ENCODE measurements around the gene CAD. TPM values are rescaled to one million over a fixed set of nuclear protein-coding genes. Genes with fewer than 3 reads are reported as not detected.

CAD gene
- polyA plus RNA-seq, 1 donor from 2014 or later = 14.2 TPM

DNA sequence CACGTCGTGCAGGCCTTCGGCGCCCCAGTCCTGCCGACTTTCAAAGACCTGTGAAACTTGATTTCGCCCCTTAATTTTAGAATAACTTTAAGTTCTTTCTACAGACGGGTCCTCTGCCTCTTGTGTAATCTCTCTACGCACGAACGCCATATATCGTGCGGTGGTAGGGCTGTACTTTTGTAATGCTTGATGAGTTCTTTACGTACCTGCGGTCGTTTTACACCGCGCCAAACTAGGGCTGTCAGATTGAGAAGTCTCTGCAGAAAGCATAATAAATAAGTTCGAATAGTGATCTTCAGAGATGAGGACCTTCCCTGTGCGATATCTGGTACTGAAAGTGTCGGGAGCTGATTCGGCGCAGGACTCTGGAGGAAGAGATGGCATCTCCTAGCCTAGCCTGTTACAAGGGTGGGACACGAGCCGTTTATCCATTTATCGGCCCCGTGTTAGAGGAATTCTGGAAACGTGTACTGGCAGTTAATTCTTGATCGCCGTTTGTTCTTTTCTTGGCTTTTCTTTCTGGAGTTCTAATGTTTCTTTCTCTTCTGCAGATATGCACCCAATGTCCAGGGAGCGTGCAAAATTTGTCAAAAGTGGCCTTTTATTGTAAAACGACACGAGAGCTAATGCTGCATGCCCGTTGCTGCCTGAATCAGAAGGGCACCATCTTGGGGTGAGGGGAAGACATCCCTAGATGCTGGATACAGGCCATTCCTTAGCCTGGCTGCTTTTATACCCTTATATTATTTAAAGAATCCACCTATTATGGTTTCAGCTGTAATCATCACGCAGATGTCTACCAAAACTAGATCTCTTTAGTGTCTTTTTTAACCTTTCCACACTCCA lies 4.3 kb upstream of the CAD start:
- Histone ChIP-seq H3F3A (ENCODE audit: insufficient read depth, low read length, poor library complexity, severe bottlenecking) (peaks cover 10% of the 10 kb centered on the region), H3K4me2 (ENCODE audit: low read length) (peak overlapping the region; percentile 62), H3K27me3 (ENCODE audit: insufficient read depth, low read depth, low read length) (no peaks in the 10 kb centered on the region), H3K4me3 (ENCODE audit: low read length) (peak overlapping the region; percentile 96), H3K9me2 (ENCODE audit: insufficient read depth, low read length) (no peaks in the 10 kb centered on the region), H2AFZ (ENCODE audit: low read depth, low read length) (peak overlapping the region; percentile 92), H3K9me3 (ENCODE audit: low read length) (no peaks in the 10 kb centered on the region), H3K27ac (ENCODE audit: low read length) (peak overlapping the region; percentile 95), H4K20me1 (ENCODE audit: insufficient read depth) (no peaks in the 10 kb centered on the region), H3K9ac (ENCODE audit: low read length) (peak overlapping the region; percentile 97), H3K79me2 (replicated peaks; ENCODE audit: insufficient read depth, low read length) (peaks cover 5% of the 10 kb centered on the region), H3K36me3 (ENCODE audit: insufficient read depth, low read length) (no peaks in the 10 kb centered on the region)
- TF ChIP-seq POLR2AphosphoS5 (IDR thresholded peaks at IDR 0.05) (no peak), SMC3 (conservative IDR thresholded peaks at IDR 0.05; ENCODE audit: poor library complexity) (no peak), EP300 (conservative IDR thresholded peaks at IDR 0.05; ENCODE audit: poor library complexity, severe bottlenecking) (no peak), CTCF (IDR thresholded peaks at IDR 0.05; ENCODE audit: poor library complexity, severe bottlenecking) (no peak), RAD21 (conservative IDR thresholded peaks at IDR 0.05) (no peak), EZH2 (IDR thresholded peaks at IDR 0.05; ENCODE audit: borderline replicate concordance, insufficient read depth, low read length, poor library complexity, severe bottlenecking) (no peak), TAF1 (IDR thresholded peaks at IDR 0.05; ENCODE audit: low read depth) (no peak), MXI1 (conservative IDR thresholded peaks at IDR 0.05; ENCODE audit: poor library complexity, severe bottlenecking) (no peak)
- TF ChIP-seq, protein P1, sequence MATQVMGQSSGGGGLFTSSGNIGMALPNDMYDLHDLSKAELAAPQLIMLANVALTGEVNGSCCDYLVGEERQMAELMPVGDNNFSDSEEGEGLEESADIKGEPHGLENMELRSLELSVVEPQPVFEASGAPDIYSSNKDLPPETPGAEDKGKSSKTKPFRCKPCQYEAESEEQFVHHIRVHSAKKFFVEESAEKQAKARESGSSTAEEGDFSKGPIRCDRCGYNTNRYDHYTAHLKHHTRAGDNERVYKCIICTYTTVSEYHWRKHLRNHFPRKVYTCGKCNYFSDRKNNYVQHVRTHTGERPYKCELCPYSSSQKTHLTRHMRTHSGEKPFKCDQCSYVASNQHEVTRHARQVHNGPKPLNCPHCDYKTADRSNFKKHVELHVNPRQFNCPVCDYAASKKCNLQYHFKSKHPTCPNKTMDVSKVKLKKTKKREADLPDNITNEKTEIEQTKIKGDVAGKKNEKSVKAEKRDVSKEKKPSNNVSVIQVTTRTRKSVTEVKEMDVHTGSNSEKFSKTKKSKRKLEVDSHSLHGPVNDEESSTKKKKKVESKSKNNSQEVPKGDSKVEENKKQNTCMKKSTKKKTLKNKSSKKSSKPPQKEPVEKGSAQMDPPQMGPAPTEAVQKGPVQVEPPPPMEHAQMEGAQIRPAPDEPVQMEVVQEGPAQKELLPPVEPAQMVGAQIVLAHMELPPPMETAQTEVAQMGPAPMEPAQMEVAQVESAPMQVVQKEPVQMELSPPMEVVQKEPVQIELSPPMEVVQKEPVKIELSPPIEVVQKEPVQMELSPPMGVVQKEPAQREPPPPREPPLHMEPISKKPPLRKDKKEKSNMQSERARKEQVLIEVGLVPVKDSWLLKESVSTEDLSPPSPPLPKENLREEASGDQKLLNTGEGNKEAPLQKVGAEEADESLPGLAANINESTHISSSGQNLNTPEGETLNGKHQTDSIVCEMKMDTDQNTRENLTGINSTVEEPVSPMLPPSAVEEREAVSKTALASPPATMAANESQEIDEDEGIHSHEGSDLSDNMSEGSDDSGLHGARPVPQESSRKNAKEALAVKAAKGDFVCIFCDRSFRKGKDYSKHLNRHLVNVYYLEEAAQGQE (IDR thresholded peaks at IDR 0.05; ENCODE audit: borderline replicate concordance) = no peak

DNA sequence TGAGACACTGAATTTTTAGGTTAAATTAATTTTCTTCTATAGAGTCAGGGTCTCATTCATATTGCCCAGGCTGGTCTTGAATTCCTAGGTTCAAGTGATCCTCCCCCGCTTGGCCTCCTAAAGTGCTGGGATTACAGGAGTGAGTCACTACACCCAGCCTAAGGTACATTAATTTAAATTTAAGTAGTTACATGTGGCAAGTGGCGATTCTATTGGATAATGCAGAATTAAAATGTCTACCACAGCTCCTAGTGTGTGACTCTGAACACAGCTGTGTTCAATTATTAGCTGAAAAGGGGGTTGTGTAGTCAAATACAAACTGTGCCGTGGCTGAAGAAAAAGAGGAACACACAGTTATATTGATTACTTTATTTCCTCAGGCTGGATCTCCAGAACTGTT lies 2.2 kb upstream of the CAD start:
- H3K9me3 ChIP-seq (ENCODE audit: low read length) = no peaks in the 10 kb centered on the region
- H3K4me2 ChIP-seq (ENCODE audit: low read length) = no peak overlapping the region
- peaks cover 5% of the 10 kb centered on the region for H3K79me2 ChIP-seq (replicated peaks; ENCODE audit: insufficient read depth, low read length)

More for the DNA sequence above, 2.2 kb upstream of the CAD start:
- Histone ChIP-seq H4K20me1 (ENCODE audit: insufficient read depth) (no peaks in the 10 kb centered on the region), H3K27ac (ENCODE audit: low read length) (no peak overlapping the region), H2AFZ (ENCODE audit: low read depth, low read length) (no peak overlapping the region), H3K27me3 (ENCODE audit: insufficient read depth, low read depth, low read length) (no peaks in the 10 kb centered on the region), H3K9ac (ENCODE audit: low read length) (no peak overlapping the region), H3F3A (ENCODE audit: insufficient read depth, low read length, poor library complexity, severe bottlenecking) (peaks cover 10% of the 10 kb centered on the region), H3K4me3 (ENCODE audit: low read length) (no peak overlapping the region), H3K36me3 (ENCODE audit: insufficient read depth, low read length) (no peaks in the 10 kb centered on the region), H3K9me2 (ENCODE audit: insufficient read depth, low read length) (no peaks in the 10 kb centered on the region)
- TF ChIP-seq EZH2 (IDR thresholded peaks at IDR 0.05; ENCODE audit: borderline replicate concordance, insufficient read depth, low read length, poor library complexity, severe bottlenecking) = no peak
- TF ChIP-seq TAF1 (IDR thresholded peaks at IDR 0.05; ENCODE audit: low read depth) = no peak

Data from neural cell (in vitro differentiated cells).